NCI-H2171 treated with DMSO at 0.1 percent for 48 hours (cell line): ENCODE data around the gene NCAM1.

Experiments
- DNase-seq: peaks from one replicate; lab custom pipeline; 2025; lab: John Stamatoyannopoulos, UW

Gene NCAM1

GRCh38 chr11:112968941-112969713, 7.9 kb downstream of the NCAM1 start:
- DNase-seq = peak; percentile 44

DNA sequence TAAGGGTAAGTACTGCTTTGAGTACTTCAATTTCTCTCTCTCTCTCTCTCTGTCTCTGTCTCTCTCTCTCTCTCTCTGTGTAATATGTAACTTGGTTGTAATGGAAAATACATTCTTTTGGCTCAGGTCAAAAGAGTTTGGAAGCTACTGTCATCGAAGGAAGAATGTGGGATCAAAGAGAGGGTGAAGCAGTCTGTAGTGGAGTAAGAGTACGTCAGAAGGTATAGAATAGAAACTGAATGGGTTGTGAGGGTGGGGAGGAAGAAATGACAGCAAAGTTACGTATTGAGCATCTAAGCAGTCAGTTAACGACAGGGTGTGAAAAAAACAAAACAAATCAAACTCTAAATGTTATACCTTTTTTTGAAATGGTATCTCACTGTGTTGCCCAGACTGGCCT, 10.0 kb downstream of the NCAM1 start:
- no peak for DNase-seq

GRCh38 chr11:112971827-112972226, 10.6 kb downstream of the NCAM1 start:
- no peak for DNase-seq

DNA sequence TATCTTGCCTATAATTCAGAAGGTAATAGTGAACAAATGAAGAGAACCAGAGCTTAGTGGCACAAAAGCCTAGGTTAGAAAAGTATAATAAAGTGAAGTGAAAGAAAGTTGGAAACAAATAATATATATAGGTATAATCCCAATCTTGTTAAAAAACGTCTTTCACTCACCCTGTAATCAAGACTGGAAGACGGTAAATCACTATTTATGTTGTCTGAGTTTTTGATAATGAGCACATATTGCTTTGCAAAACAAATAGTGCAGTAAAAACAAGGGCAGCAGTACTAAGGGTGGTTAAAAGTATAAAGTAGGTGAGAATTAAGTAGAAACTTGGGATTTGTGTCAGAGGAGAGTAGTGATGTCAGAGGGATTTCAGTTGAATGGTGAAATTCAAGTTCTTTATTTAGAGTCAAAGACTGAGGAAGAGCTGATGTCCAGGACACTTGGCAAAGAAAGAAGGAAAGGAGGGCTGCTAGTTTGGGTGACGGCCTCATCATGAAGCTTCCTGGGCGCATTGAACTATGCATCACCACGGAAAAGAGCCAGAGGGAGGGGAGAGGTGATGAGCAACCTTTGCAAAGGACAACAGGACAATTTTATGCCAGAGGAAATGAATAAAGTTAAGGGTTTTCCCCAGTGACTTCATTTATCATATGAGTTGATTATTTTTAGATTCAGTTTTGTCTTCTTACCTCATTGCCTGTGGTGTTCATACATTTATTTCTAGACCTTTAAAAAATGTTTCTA, 11.4 kb downstream of the NCAM1 start:
- no peak for DNase-seq

DNA sequence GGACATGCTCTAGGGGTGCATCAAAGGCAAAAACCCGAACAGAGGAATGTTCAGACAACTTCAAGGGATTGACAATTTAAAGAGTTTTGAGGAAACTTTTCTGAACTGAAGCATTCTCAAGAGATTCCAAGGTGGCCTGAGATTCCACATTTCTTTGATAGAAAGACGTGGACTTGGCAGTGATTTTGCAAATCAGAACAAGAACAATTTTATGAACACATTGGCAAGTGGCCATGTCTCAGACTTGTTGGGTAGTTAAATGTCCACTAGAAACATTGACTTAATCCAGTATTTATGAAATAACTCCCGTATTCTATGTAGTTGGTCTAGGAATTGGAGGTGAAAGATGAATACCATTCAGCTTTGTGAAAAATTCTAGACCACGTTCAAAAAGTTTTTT, 13.8 kb downstream of the NCAM1 start:
- DNase-seq = no peak

- DNase-seq = no peak
These were observed 14.3 kb downstream of the NCAM1 start for GRCh38 chr11:112975493-112975892.

- DNase-seq = no peak
These were observed 16.5 kb downstream of the NCAM1 start for GRCh38 chr11:112977755-112978154.

DNA sequence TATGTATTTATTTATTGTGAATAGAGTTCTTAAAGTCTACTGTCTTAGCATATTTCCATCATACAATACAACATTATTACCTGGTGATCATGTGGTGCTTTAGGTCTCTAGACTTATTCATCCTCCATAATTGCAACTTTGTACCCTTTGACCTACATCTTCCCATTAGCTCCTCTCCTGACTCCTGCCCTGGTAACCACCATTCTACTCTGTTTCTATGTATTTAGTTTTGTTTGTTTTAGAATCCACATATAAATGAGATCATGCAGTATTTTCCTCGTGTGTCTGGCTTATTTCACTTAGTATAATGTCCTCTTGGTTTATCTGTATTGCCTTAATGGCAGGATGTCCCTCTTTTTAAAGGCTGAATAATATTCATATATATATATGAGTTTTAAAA, 22.7 kb downstream of the NCAM1 start:
- no peak for DNase-seq

DNA sequence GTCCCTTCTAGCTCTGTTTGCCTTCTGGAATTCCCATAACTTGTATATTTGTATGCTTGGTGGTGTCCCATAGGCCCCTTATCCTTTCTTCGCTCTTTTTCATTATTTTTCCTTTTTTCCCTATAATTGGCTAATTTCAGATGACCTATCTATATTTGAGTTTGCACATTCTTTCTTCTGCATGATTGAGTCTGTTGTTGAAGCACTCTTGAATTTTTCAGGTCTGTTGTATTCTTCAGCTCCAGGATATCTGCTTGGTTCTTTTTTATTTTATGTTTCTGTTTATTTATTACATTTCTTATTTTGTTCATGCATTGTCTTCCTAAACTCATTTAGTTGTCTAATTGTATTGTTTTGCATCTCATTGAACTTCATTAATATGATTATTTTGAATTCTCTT, 28.0 kb downstream of the NCAM1 start:
- DNase-seq = no peak

DNA sequence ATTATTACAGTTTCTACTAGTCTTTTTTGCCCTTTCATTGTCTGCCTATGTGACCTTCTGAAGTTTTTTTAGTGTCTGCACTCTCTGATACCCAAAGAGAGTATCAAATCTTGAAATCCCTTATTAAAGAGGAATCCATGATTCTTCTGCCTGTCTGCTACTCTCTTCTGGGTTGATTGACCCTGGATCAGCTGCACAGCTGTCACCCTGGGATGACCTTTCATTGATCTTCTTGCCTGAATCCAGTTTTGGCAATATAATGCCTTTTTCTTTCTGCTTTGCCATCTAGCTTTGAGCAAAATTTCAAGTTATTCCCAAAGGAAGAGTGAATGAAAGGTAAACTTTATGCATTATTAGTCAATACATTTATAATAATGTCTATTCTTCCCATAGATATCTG, 32.6 kb downstream of the NCAM1 start:
- DNase-seq = no peak

DNA sequence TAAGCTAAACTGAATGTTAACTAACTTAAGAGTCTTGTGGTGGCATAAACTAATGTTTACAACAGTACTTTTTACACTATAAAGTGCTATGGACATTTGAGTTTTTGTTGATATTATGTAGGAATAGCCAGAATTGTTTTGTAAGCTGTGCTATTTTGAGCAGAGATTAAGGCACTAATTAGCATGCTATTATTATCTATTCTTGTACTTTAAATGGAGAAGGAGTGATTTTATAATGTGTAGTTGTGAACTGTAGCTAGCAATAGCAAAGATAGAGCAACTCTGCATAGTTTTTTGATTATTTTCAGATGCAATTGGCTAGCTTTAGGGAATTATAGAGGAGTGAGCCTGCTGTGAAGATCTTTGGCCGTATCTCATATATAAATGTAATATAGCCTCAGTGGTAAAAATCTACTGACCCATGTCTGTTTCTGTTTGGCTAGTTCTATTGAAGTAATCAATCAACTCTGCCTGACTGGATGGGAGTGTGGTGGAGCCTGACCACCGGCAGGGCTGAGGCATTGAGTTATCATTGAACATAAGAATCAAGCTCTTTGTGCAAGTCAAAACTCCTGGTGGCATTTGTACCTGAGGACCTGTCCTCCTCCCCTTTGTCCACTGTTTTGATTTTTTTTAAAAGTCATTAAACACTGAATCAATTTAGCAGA, 34.3 kb downstream of the NCAM1 start:
- DNase-seq = no peak

- no peak for DNase-seq
These were observed 35.8 kb downstream of the NCAM1 start for GRCh38 chr11:112996994-112997393.

- DNase-seq = no peak
These were observed 36.7 kb downstream of the NCAM1 start for GRCh38 chr11:112997857-112998466.

DNA sequence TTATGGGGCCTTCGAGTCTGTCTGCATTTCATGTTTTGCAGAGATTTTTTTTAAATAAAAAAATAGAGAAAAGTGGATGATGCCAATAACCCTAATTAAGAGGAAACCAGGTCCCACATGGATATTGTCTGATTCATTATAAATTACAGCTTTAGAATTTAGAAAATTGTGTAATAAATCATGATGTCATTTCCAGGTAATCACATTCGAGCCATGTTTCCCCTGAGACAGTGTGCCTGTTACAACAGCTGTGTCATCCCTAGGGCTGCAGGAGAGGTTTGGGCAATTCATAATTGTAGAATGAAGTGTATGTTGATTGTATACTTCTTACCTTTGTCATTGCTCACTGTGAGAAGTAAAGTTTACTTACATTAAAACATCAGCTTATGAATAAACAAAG, 38.3 kb downstream of the NCAM1 start:
- DNase-seq = peak; percentile 86

DNA sequence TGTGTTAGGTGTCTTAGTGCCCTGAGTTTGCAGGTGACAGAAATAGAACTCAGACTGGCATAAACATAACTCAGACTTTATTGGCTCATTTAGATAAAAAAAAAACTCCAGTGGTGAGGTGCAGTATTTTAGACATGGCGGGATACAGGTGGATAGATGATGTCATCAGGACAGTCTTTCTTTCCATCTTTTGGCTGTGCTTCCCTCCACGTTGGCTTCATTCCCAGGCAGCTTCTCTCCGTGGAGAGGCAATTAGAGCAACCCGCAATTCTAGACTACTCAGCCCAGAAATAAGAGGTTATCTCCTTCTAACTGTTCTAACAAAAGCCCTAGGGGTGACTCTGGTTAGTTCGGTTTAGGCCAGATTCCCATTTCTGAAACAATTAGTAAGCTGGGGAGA, 40.5 kb downstream of the NCAM1 start:
- peak; percentile 84 for DNase-seq

GRCh38 chr11:113006896-113007445, 45.8 kb downstream of the NCAM1 start:
- peak; percentile 51 for DNase-seq

DNA sequence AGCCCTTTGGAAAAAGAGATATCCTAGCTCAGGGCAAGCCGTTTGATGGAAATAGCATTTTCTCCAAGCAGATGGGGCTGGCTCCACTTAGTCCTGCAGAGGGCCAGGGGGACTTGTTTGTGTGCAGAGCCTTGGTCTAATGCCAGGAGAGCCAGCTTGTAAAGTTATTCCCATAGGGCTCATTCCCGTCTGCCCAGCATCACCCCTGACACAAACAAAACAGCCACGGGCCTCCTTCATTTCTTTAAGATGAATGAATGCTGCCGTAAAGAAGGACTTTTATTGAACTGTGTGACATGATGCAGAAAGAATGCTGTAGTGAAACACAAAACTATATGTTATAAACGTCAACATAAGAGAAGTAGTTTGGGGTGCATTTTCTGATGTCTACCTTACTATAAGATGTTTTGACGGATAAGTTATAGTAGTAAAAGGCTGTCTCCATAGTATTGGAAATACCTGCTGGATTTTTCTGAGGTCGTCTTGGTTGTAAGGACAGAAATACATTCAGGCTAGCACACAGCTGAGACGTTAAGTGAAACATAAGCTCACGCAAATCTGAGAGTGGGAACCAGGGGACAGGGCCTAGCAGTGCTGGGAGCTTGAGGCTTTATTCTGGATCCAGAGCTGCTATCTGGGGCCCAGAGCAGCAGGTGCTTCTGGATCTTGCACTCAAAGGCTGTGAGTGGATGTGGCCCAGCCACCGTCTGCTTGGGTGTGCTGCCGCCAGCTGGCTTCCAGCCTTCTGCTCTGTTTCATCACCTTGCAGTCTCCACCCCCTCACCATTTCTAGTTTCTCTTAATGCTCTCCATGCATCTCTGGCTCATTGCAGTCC, 53.3 kb downstream of the NCAM1 start:
- DNase-seq = peak; percentile 99

DNA sequence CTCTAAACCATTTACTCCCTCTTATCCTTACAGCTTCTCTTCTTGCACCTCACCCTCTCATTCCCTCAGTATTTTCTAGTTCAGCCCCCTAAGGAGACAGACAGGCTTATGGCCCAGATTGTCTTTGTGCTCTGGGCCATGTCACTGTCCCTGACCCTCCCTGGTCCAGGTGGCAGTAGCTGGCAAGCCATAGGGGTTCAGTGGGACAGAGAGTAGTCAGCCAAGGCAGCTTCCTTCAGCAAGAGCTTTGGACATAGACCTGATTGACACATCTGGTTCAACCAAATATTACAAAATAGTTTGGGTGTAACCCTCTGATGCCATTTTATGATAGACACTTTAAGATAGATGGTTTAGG, 53.9 kb downstream of the NCAM1 start:
- DNase-seq = no peak

GRCh38 chr11:113016905-113017304, 55.7 kb downstream of the NCAM1 start:
- no peak for DNase-seq

DNA sequence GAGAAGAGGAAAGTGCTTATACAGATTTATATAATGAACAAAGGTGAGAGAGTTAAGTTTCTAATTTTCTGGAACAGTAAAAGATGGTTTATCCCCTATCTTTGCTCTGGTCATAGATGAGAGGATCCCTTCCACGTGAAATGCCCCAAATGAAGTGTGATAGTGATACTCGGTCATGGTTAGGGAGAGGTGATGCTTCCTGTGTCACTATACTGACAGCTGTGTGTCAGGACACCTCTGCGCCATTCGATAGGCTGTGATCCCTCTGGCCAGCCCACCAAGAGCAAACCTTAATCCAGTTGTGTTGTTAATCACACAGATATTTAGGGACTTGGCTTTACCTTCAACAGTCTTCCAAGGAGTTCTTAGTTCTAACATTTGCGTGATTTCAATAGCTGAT, 57.7 kb downstream of the NCAM1 start:
- no peak for DNase-seq

DNA sequence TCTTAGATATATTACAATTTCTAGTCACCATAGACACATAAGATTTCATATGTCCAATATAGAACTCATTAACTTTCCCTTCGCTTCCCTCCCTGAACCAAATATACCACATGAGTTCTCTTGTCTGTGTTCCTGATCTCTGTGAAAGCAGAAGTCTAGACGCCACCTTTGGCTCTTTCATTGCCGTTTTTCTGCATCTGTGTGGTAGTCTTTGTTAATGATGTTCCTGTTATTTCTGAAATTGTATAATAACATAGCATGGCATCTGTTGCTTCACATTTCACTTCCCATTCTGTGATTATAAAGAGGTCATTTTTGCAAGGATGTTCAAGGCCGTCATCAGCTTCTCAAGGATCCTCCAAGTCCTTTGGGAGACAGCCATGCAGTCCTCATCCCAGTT, 58.5 kb downstream of the NCAM1 start:
- DNase-seq = no peak

GRCh38 chr11:113021111-113021510, 59.9 kb downstream of the NCAM1 start:
- DNase-seq = no peak
